A549 (cell line): Measurements from ENCODE around the gene SMARCAL1. TPM values are rescaled to one million over a fixed set of nuclear protein-coding genes. Genes with fewer than 3 reads are reported as not detected.

Source experiments
- ATAC-seq, 2 experiments: fragments of 200-7000 bp in 1 of 2; fragments of >200 bp in 1 of 2; cut with Nextera tagmentation in 1 of 2; cut with Tn5 transposase in 1 of 2; 3 replicates each; pipeline versions ENCODE4 v1.8.0 to v1.9.1; 2018 to 2020; ENCODE audit warnings: mild to moderate bottlenecking in 1 of 2, moderate library complexity in 1 of 2
- CTCF ChIA-PET: fragments of 300-600 bp; sonication (Branson Sonifier 250); formaldehyde crosslinking; extraction: SDS; loops from one replicate; lab custom pipeline; 2021; ENCODE audit warnings: antibody characterized with exemption, inconsistent platforms; lab: Yijun Ruan, JAX
- POLR2A ChIA-PET: fragments of 350-600 bp; formaldehyde crosslinking; extraction: SDS; loops from one replicate; lab custom pipeline; 2021; ENCODE audit warnings: antibody characterized with exemption, inconsistent platforms; lab: Yijun Ruan, JAX
- DNase-seq, 2 experiments: peaks; one replicate each; pipeline versions ENCODE4 v3.0.0 to v3.0.0-alpha.2; 2011 to 2016; ENCODE audit warnings: low read depth in 1 of 2, low spot score in 1 of 2
- FAIRE-seq: peaks from 2 replicates; lab custom pipeline; 2011; peaks lifted over from hg19 to GRCh38; lab: Jason Lieb, UNC
- H3K27ac ChIP-seq, 2 experiments: fragments of >200 bp; sonication (Bioruptor Twin); formaldehyde crosslinking; 3 replicates each; pipeline ENCODE4 v1.5.1; 2016 to 2017
- H3K4me1 ChIP-seq: fragments of >200 bp; sonication (Bioruptor Twin); formaldehyde crosslinking; 3 replicates; pipeline ENCODE4 v1.6.1; 2016
- H3K4me2 ChIP-seq: fragments of >200 bp; sonication (Bioruptor Twin); formaldehyde crosslinking; 3 replicates; pipeline ENCODE4 v1.6.1; 2016
- H3K4me3 ChIP-seq: fragments of >200 bp; sonication (Bioruptor Twin); formaldehyde crosslinking; 3 replicates; pipeline ENCODE4 v1.5.1; 2016
- H3K9me3 ChIP-seq: fragments of >200 bp; sonication (Bioruptor Twin); formaldehyde crosslinking; 3 replicates; pipeline ENCODE4 v1.6.1; 2016
- BCL3 ChIP-seq: fragments of >200 bp; sonication (Bioruptor Twin); formaldehyde crosslinking; IDR thresholded peaks from 3 replicates; pipeline ENCODE4 v1.6.1; 2016
- CBX2 ChIP-seq: fragments of 200-600 bp; sonication (generic); IDR thresholded peaks from 2 replicates; pipeline ENCODE4 v1.6.1; 2016; ENCODE audit warnings: low read depth, mild to moderate bottlenecking, borderline replicate concordance
- CEBPB ChIP-seq, 2 experiments: fragments of >200 bp in 1 of 2; sonication (Bioruptor Twin) in 1 of 2; formaldehyde crosslinking in 1 of 2; IDR thresholded peaks; 2 replicates each; pipeline ENCODE4 v1.6.1; 2012 to 2016
- CHD4 ChIP-seq: fragments of 200-600 bp; sonication (generic); IDR thresholded peaks from 2 replicates; pipeline ENCODE4 v1.6.1; 2016; ENCODE audit warnings: antibody characterized with exemption, mild to moderate bottlenecking, borderline replicate concordance
- FOSL2 ChIP-seq, 2 experiments: fragments of 450-650 bp in 1 of 2; fragments of >200 bp in 1 of 2; sonication (Bioruptor Twin) in 1 of 2; formaldehyde crosslinking; IDR thresholded peaks; 2 replicates each; pipeline versions ENCODE4 v1.5.0 to v1.6.1; 2016 to 2020; ENCODE audit warnings: mild to moderate bottlenecking in 1 of 2, moderate library complexity in 1 of 2
- GATA3 ChIP-seq: IDR thresholded peaks from 2 replicates; pipeline ENCODE4 v1.6.1; 2012; ENCODE audit warnings: borderline replicate concordance
- HEYL ChIP-seq: fragments of 250-450 bp; sonication (Bioruptor Pico); IDR thresholded peaks from 2 replicates; pipeline ENCODE4 v1.8.0; 2021; ENCODE audit warnings: mild to moderate bottlenecking, moderate library complexity
- HOXB13 ChIP-seq: fragments of 250-450 bp; sonication (Bioruptor Pico); IDR thresholded peaks from 2 replicates; pipeline ENCODE4 v1.5.0; 2020; ENCODE audit warnings: low read depth, mild to moderate bottlenecking, moderate library complexity
- JUNB ChIP-seq: fragments of >200 bp; sonication (Bioruptor Twin); formaldehyde crosslinking; IDR thresholded peaks from 2 replicates; pipeline ENCODE4 v1.6.1; 2016
- MAX ChIP-seq: IDR thresholded peaks from 2 replicates; pipeline ENCODE4 v1.6.1; 2012
- NPAS2 ChIP-seq: fragments of 250-450 bp; sonication (Bioruptor Pico); IDR thresholded peaks from 2 replicates; pipeline ENCODE4 v1.8.0; 2022; ENCODE audit warnings: mild to moderate bottlenecking, moderate library complexity, borderline replicate concordance
- NR3C1 ChIP-seq: fragments of >200 bp; sonication (Bioruptor Twin); formaldehyde crosslinking; IDR thresholded peaks from 3 replicates; pipeline ENCODE4 v1.6.1; 2017
- PBX3 ChIP-seq: IDR thresholded peaks from 2 replicates; pipeline ENCODE4 v1.6.1; 2012
- POLR2A ChIP-seq: IDR thresholded peaks from 2 replicates; pipeline ENCODE4 v1.6.1; 2012; ENCODE audit warnings: mild to moderate bottlenecking, low read length
- RNF2 ChIP-seq: fragments of 200-600 bp; sonication (generic); IDR thresholded peaks from 2 replicates; pipeline ENCODE4 v1.6.1; 2016; ENCODE audit warnings: low read depth, mild to moderate bottlenecking, antibody characterized with exemption, moderate library complexity, borderline replicate concordance
- SREBF2 ChIP-seq: fragments of 450-650 bp; IDR thresholded peaks from 2 replicates; pipeline ENCODE4 v1.6.1; 2014; ENCODE audit warnings: mild to moderate bottlenecking, moderate library complexity
- TP53 ChIP-seq: fragments of 250-450 bp; sonication (Bioruptor Pico); IDR thresholded peaks from 2 replicates; pipeline ENCODE4 v1.5.0; 2021; ENCODE audit warnings: mild to moderate bottlenecking, moderate library complexity
- ZFP36 ChIP-seq: fragments of 450-650 bp; IDR thresholded peaks from 2 replicates; pipeline ENCODE4 v1.6.1; 2014; ENCODE audit warnings: borderline replicate concordance; ENCODE audit not compliant: partially characterized antibody
- ZSCAN20 ChIP-seq: fragments of 250-450 bp; sonication (Bioruptor Pico); IDR thresholded peaks from 2 replicates; pipeline ENCODE4 v1.8.0; 2022; ENCODE audit warnings: mild to moderate bottlenecking, moderate library complexity
- WGBS: methylation state at CpG from one replicate; pipeline ENCODE4 v1.1.6; 2017; ENCODE audit errors: missing lambda C conversion rate; 5-methylcytosine and 5-hydroxymethylcytosine counted together
- polyA plus RNA-seq, 4 experiments: library from polyadenylated mRNA; depleted of rRNA in 3 of 4; stranded (reverse); fragments of >200 nt; fragmentation: RNase III in 1 of 4; extraction: RNeasy Plus Mini Kit Qiagen cat#74134 plus additional on column Dnase treatment in 1 of 4; gene quantifications; 2 replicates in 3 of 4; 3 replicates in 1 of 4; pipeline ENCODE4 v1.2.3, GENCODE V29; 2011 to 2017
- TF ChIP-seq, protein P1 (sequence below): fragments of 250-450 bp; sonication (Bioruptor Pico); IDR thresholded peaks from 2 replicates; pipeline ENCODE4 v1.5.0; 2020; ENCODE audit warnings: low read depth, mild to moderate bottlenecking, moderate library complexity

The SMARCAL1 gene
- polyA plus RNA-seq, 2 of the 4 experiments (the other 2 are of a cell fraction): 18.4 to 28.7 TPM

- TF ChIP-seq ZFP36: no peak
- TF ChIP-seq TP53 (CRISPR knock-in tag): no peak
- DNase-seq (no peak), ATAC-seq (no peak), FAIRE-seq (no peak)
- 84% methylated on average over 7 of the region's 7 CpGs for WGBS
- CTCF ChIA-PET: interaction anchor here (1.6 to 4.7 kb wide), 5 partner anchors 9 to 183 kb away, joined by 3 to 31 read pairs (median 8); partner anchors contain the start of gene RPL37A
- POLR2A ChIA-PET: no interaction called here
- Histone ChIP-seq H3K4me2 (no peak overlapping the region), H3K9me3 (no peaks in the 10 kb centered on the region), H3K4me1 (no peaks in the 10 kb centered on the region), H3K27ac (no peak overlapping the region), H3K4me3 (no peak overlapping the region)
Measured at GRCh38 chr2:216405588-216405987, 6.7 kb upstream of the SMARCAL1 start.

DNA sequence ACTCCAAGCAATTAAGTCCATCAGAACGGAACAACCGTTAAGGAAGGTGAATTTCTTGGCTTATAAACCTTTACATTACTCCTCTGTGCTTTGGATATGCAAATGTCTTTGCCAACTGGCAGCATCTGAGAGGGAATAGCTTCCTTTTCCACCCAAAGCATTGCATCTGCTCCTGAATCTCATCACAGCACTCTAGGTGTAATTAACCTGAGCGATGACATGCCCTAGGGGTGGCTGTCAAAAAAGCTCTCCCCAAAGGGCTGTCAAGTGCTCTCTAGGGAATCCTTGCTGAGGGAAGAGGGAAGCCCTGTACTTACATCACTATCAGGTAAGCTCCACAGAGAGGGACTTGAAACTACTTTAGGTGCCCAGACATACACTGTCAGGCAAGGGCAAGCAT is 5.5 kb upstream of the SMARCAL1 start:
- ChIA-PET POLR2A (no interaction called here), CTCF (interaction anchor here (1.1 to 1.2 kb wide), 2 partner anchors 34 to 191 kb away, joined by 4 to 5 read pairs; partner anchors contain the start of gene MARCHF4)
- Histone ChIP-seq H3K27ac (no peak overlapping the region), H3K9me3 (no peaks in the 10 kb centered on the region), H3K4me3 (no peak overlapping the region), H3K4me2 (no peak overlapping the region), H3K4me1 (0 out of 3 replicates have a peak, but pooled peaks cover 3% of the 10 kb centered on the region)
- TF ChIP-seq FOSL2 (IDR thresholded peaks at IDR 0.05) (no peak), FOSL2 (CRISPR knock-in tag; IDR thresholded peaks at IDR 0.05) (no peak), CBX2 (no peak), BCL3 (no peak), NPAS2 (no peak), MAX (no peak)
- FAIRE-seq (no peak), DNase-seq (no peak), ATAC-seq (no peak)
- 83% methylated on average over 3 of the region's 3 CpGs for WGBS

GRCh38 chr2:216408426-216409290 is 3.6 kb upstream of the SMARCAL1 start:
- ATAC-seq (no peak), DNase-seq (no peak), FAIRE-seq (no peak)
- ChIA-PET POLR2A (no interaction called here), CTCF (interaction anchor here (0.6 kb wide), 1 partner anchor 34 kb away, joined by 5 read pairs; no protein-coding TSS in a partner anchor)
- H3K4me2 ChIP-seq: no peak overlapping the region
- TF ChIP-seq POLR2A: no peak
- no peak for TF ChIP-seq RNF2
- TF ChIP-seq SREBF2: no peak
- no peak for TF ChIP-seq HOXB13 (CRISPR knock-in tag)
- TF ChIP-seq CBX2: no peak
- TF ChIP-seq, protein P1, sequence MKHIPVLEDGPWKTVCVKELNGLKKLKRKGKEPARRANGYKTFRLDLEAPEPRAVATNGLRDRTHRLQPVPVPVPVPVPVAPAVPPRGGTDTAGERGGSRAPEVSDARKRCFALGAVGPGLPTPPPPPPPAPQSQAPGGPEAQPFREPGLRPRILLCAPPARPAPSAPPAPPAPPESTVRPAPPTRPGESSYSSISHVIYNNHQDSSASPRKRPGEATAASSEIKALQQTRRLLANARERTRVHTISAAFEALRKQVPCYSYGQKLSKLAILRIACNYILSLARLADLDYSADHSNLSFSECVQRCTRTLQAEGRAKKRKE: no peak
- no peak for TF ChIP-seq CEBPB (IDR thresholded peaks at IDR 0.05)
- no peak for TF ChIP-seq JUNB
- no peak for TF ChIP-seq GATA3
- TF ChIP-seq ZSCAN20 (CRISPR knock-in tag): no peak
- no peak for TF ChIP-seq PBX3
- no peak for TF ChIP-seq NR3C1
- TF ChIP-seq FOSL2 (IDR thresholded peaks at IDR 0.05): no peak
- TF ChIP-seq FOSL2 (CRISPR knock-in tag; IDR thresholded peaks at IDR 0.05): no peak
- no peak for TF ChIP-seq HEYL (CRISPR knock-in tag)
- TF ChIP-seq CHD4: no peak
- no peak overlapping the region for H3K27ac ChIP-seq
- WGBS: 68% methylated on average over 11 of the region's 11 CpGs
- H3K4me1 ChIP-seq: peaks cover 9% of the 10 kb centered on the region; the same call in 2 of the 3 replicates
- H3K4me3 ChIP-seq: no peak overlapping the region
- H3K9me3 ChIP-seq: no peaks in the 10 kb centered on the region
